DMS114 treated with DMSO at 0.1 percent for 48 hours (cell line): Measurements from ENCODE around the gene POLE2.
"Not testable (repeated sequence)": the region's sequence is repeated elsewhere in the genome, so short reads cannot be mapped to it uniquely, and the experiment has no call there.

ENCODE experiments used
- DNase-seq: peaks from one replicate; lab custom pipeline; 2025; ENCODE audit not compliant: unreplicated experiment; lab: John Stamatoyannopoulos, UW

POLE2 gene

GRCh38 chr14:49687942-49688700 is at the start of gene POLE2:
Gene POLE2, minus strand, starts transcription at chr14:49688214. Its CDS starts 11 bp downstream, at chr14:49688203.
- peak; percentile 56 for DNase-seq

- not testable (repeated sequence) for DNase-seq
Observed at GRCh38 chr14:49735669-49736068, 47.7 kb upstream of the POLE2 start.

DNA sequence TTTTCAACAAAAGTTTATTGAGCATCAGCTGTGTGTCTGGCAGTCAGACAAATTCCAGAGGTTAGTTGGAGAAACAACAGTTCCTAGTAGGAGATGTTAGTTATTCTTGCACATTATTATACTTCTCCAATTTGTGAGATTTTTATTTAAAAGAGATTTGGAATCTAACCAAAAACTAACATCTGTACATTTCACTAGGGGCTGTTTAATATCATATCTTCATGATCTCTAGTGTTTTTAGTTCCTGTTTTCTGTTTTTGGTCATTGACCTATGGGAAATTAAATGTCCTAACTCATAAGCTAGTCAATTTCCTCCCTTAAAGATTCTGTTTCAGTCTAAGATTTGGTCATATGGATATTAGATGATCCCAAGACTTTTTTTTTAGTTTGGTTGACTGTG is 45.8 kb upstream of the POLE2 start:
- no peak for DNase-seq

GRCh38 chr14:49732896-49733295 is 44.9 kb upstream of the POLE2 start:
- DNase-seq = no peak

GRCh38 chr14:49727171-49727570 is 39.2 kb upstream of the POLE2 start:
- DNase-seq = no peak

- DNase-seq = not testable (repeated sequence)
Observed at GRCh38 chr14:49721733-49722435, 33.9 kb upstream of the POLE2 start.

GRCh38 chr14:49720744-49721143 is 32.7 kb upstream of the POLE2 start:
- no peak for DNase-seq

- DNase-seq = not testable (repeated sequence)
Observed at GRCh38 chr14:49710993-49711392, 23.0 kb upstream of the POLE2 start.

GRCh38 chr14:49704471-49704870 is 16.5 kb upstream of the POLE2 start:
- not testable (repeated sequence) for DNase-seq

DNA sequence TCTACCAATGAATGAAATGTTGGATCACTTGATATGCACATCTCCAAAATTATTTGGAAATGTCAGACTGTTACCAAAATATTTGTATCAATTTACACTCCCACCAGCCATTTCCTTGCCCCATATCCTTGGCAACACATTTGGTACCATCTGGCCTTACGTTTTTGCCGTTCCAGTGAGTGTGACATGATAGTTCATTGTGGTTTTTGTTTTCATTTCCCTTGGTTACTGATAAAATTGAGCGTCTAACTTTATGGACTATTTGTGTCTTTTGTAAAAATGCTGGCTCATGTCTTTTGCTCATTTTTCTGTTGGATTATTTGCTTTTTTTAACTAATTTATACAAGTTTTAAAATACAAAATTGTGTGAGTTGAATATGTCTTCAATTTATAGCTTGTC is 16.0 kb upstream of the POLE2 start:
- DNase-seq = no peak

DNA sequence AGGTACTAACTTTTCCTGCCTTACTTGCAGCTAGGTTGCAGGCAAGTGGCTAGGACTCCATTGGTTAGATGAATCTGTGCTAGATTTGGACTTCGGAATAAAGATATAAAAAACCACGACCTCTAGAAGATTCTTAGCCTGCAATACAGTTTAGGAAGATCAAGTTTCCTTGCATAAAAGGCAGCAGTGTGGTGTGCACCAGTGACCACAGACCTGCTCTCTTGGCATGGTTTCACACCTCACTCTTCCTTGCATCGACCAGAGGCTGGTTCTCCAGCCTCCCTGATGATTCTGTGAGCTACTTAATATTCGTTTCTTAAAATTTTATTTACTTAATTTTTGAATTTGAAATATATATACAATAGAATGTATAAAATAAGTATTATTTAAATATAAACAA is 14.7 kb upstream of the POLE2 start:
- DNase-seq = no peak

GRCh38 chr14:49693735-49694124 is 5.7 kb upstream of the POLE2 start:
- DNase-seq = not testable (repeated sequence)

- peak; percentile 49 for DNase-seq
Observed at GRCh38 chr14:49692811-49693734, 5.1 kb upstream of the POLE2 start, which contains the start of gene KLHDC1. Gene KLHDC1, plus strand, starts transcription at chr14:49693120. Its CDS starts 75 bp downstream, at chr14:49693195.

GRCh38 chr14:49692193-49692757 is 4.3 kb upstream of the POLE2 start:
- peak; percentile 18 for DNase-seq

DNA sequence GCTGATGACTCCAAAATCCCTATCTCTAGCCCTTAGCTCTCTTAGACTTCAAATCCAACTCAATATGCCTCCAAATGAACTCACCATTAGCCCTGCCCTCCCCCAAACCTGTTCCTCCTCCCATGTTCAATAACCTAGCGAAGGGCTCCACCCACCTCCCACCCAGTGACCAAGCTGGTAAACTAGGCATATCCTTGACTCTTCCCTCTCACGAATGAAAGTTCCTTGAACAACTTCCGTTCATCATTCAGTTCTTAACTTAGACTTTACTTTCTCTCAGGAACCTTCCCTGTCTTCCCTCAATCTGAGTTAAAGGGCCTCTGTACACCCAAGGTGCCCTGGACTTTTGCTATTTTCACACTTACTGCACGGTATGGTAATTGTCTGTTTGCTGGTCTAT is 3.0 kb upstream of the POLE2 start:
- DNase-seq = no peak

GRCh38 chr14:49688701-49689030 is 652 bp upstream of the POLE2 start:
- no peak for DNase-seq

DNA sequence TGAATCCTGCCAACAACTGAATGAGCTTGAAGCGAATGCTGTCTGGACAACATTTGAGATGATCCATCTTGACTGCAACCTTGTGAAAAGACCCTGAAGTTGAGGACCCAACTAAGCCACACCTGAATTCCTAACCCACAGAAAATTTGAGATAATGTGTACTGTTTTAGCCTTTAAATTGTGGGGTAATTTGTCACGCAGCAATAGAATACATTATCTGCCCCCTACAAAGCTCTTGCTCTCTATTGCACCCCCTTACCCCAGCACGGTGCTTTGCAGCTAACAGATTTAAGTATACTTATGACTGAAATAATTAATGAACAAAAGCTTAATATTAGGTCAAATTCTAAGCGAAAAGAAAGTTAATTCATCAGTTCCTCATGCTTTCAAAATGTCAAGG is 1.6 kb downstream of the POLE2 start:
- no peak for DNase-seq

DNA sequence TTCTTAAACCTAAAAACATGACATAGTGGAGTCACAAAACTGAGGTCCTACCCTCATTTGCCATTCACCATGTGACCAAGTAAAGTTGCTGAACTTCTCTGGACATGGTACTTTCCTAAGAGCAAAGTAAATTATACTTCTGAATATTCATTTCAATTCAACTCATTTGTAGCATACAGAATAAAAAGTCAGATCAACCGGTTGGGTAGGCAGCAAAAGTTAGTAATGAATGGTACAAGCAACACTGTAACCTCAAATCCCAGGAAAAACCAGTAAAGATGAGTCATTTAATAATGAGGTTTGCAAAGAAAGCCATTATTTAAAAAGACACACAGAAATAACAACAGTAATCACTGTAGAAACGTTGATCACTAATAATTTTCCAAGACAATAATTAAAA is 8.7 kb downstream of the POLE2 start:
- no peak for DNase-seq

- no peak for DNase-seq
Observed at GRCh38 chr14:49677643-49678042, 10.4 kb downstream of the POLE2 start.

- DNase-seq = no peak
Observed at GRCh38 chr14:49673586-49673985, 14.4 kb downstream of the POLE2 start.

DNA sequence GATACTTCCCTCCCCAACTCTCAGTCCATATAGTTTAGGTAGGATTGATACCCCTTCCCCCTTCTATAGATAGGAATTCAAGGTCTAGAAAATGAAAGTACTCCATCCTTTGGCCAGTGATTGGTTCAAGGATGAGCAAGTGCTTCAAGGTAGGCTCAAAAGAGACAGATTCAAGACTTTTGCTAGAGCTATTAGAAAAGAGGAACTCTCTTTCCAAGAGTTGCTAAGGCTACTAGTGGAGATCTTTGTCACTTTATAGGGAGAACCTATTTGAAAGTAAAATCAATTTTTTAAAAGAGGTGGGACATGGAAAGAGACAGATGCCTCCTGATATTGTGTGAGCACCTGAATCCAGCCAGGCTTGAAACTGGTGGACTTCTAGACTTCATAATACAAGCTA is 17.5 kb downstream of the POLE2 start:
- no peak for DNase-seq
